HepG2 (cell line): ENCODE data around the gene NET1. TPM values are rescaled to one million over a fixed set of nuclear protein-coding genes. Genes with fewer than 3 reads are reported as not detected.

Source experiments
- ATF5 ChIP-seq: sonication (generic); formaldehyde crosslinking; IDR thresholded peaks from 2 replicates; pipeline ENCODE4 v1.4.0; 2020; ENCODE audit warnings: mild to moderate bottlenecking, low read depth, missing genetic modification reagents
- BORCS8-MEF2B ChIP-seq: sonication (generic); formaldehyde crosslinking; IDR thresholded peaks from 2 replicates; pipeline ENCODE4 v1.8.0; 2022; ENCODE audit warnings: mild to moderate bottlenecking, missing genetic modification reagents
- CREM ChIP-seq, 2 experiments: sonication (generic) in 1 of 2; formaldehyde crosslinking in 1 of 2; IDR thresholded peaks; 2 replicates each; pipeline versions ENCODE4 v1.4.0 to v1.6.1; 2016 to 2020; ENCODE audit warnings: antibody characterized with exemption in 1 of 2, mild to moderate bottlenecking in 1 of 2, missing genetic modification reagents in 1 of 2
- ETS1 ChIP-seq: sonication (generic); formaldehyde crosslinking; IDR thresholded peaks from 2 replicates; pipeline ENCODE4 v1.4.0; 2020; ENCODE audit warnings: missing genetic modification reagents
- ISL2 ChIP-seq: sonication (generic); formaldehyde crosslinking; IDR thresholded peaks from 2 replicates; pipeline ENCODE4 v1.5.0; 2020; ENCODE audit warnings: missing genetic modification reagents
- KDM4B ChIP-seq: sonication (generic); formaldehyde crosslinking; IDR thresholded peaks from 2 replicates; pipeline ENCODE4 v1.4.0; 2020; ENCODE audit warnings: missing genetic modification reagents
- KLF11 ChIP-seq: IDR thresholded peaks from 2 replicates; pipeline ENCODE4 v1.6.1; 2016; ENCODE audit warnings: missing compliant biosample characterization
- MLXIP ChIP-seq: sonication (generic); formaldehyde crosslinking; IDR thresholded peaks from 2 replicates; pipeline ENCODE4 v1.9.0; 2021; ENCODE audit warnings: missing genetic modification reagents, borderline replicate concordance
- MYNN ChIP-seq: sonication (generic); formaldehyde crosslinking; IDR thresholded peaks from 2 replicates; pipeline ENCODE4 v1.4.0; 2020; ENCODE audit warnings: mild to moderate bottlenecking, low read depth, missing genetic modification reagents
- PATZ1 ChIP-seq: sonication (generic); formaldehyde crosslinking; IDR thresholded peaks from 2 replicates; pipeline ENCODE4 v1.4.0; 2020; ENCODE audit warnings: missing genetic modification reagents
- POGK ChIP-seq: sonication (generic); formaldehyde crosslinking; conservative IDR thresholded peaks from 2 replicates; pipeline ENCODE4 v1.8.0; 2022; ENCODE audit warnings: mild to moderate bottlenecking, moderate library complexity, missing genetic modification reagents
- SP140L ChIP-seq: sonication (generic); formaldehyde crosslinking; IDR thresholded peaks from 2 replicates; pipeline ENCODE4 v1.4.0; 2020; ENCODE audit warnings: missing genetic modification reagents, borderline replicate concordance
- SP4 ChIP-seq: sonication (generic); formaldehyde crosslinking; IDR thresholded peaks from 2 replicates; pipeline ENCODE4 v1.8.1; 2023; ENCODE audit warnings: mild to moderate bottlenecking, missing genetic modification reagents
- U2AF1 ChIP-seq: fragments of 200-400 bp; formaldehyde crosslinking; optimal IDR thresholded peaks from 2 replicates; pipeline ENCODE3; 2017; ENCODE audit warnings: mild to moderate bottlenecking, low read depth, low read length
- ZBTB1 ChIP-seq: sonication (generic); formaldehyde crosslinking; IDR thresholded peaks from 2 replicates; pipeline ENCODE4 v1.4.0; 2020; ENCODE audit warnings: missing genetic modification reagents, borderline replicate concordance
- ZMYM3 ChIP-seq: sonication (generic); formaldehyde crosslinking; IDR thresholded peaks from 2 replicates; pipeline ENCODE4 v1.5.1; 2020; ENCODE audit warnings: mild to moderate bottlenecking, missing genetic modification reagents
- ZMYM4 ChIP-seq: sonication (generic); formaldehyde crosslinking; IDR thresholded peaks from 2 replicates; pipeline ENCODE4 v1.8.1; 2023; ENCODE audit warnings: mild to moderate bottlenecking, missing genetic modification reagents
- ZNF552 ChIP-seq: sonication (generic); formaldehyde crosslinking; IDR thresholded peaks from 2 replicates; pipeline ENCODE4 v1.9.0; 2022; ENCODE audit warnings: missing genetic modification reagents, mild to moderate bottlenecking, borderline replicate concordance
- ZNF615 ChIP-seq: sonication (generic); formaldehyde crosslinking; IDR thresholded peaks from 2 replicates; pipeline ENCODE4 v1.5.0; 2020; ENCODE audit warnings: mild to moderate bottlenecking, missing genetic modification reagents, borderline replicate concordance
- ZNF790 ChIP-seq: sonication (generic); formaldehyde crosslinking; IDR thresholded peaks from 2 replicates; pipeline ENCODE4 v1.8.0; 2022; ENCODE audit warnings: missing genetic modification reagents, mild to moderate bottlenecking, borderline replicate concordance
- ZSCAN29 ChIP-seq: sonication (generic); formaldehyde crosslinking; conservative IDR thresholded peaks from 2 replicates; pipeline ENCODE4 v1.4.0; 2020; ENCODE audit warnings: mild to moderate bottlenecking, missing genetic modification reagents
- polyA plus RNA-seq, 8 experiments: library from polyadenylated mRNA; depleted of rRNA in 3 of 8; stranded (reverse) in 7 of 8; unstranded in 1 of 8; fragments of >200 nt; fragmentation: Illumina TruSeq in 4 of 8; extraction: Trizol in 4 of 8; gene quantifications; 2 replicates each; pipeline versions ENCODE4 v1.2.1 to v1.2.3, GENCODE V29; 2011 to 2016; ENCODE audit warnings: low read depth in 4 of 8, missing spikeins in 1 of 8, mixed read lengths in 1 of 8; ENCODE audit not compliant: insufficient read depth in 1 of 8
- total RNA-seq, 5 experiments: library from RNA; depleted of rRNA; stranded (reverse); fragments of >200 nt; fragmentation: Illumina TruSeq; extraction: Trizol; gene quantifications; 2 replicates each; pipeline ENCODE4 v1.2.3, GENCODE V29; 2016; ENCODE audit warnings: low read depth in 1 of 5

NET1 gene
- total and polyA plus RNA-seq, 2 of the 13 experiments (the other 11 are each of a cell fraction or from before 2014, with no cell fraction given), result 48.1 to 65.8 TPM

GRCh38 chr10:5412277-5412941, at the start of gene NET1 (continued):
- TF ChIP-seq MLXIP (CRISPR knock-in tag) (no peak), ISL2 (CRISPR knock-in tag) (no peak), KLF11 (CRISPR knock-in tag) (no peak), ZNF552 (CRISPR knock-in tag) (no peak), ZNF615 (CRISPR knock-in tag) (no peak), KDM4B (no peak), POGK (peak; percentile 67; the same call in 1 of the 2 replicates), ETS1 (no peak), ZMYM3 (CRISPR knock-in tag) (no peak), SP140L (no peak), ZNF790 (no peak), ZMYM4 (CRISPR knock-in tag) (peak; percentile 50; the same call in 1 of the 2 replicates), BORCS8-MEF2B (CRISPR knock-in tag) (peak; percentile 44; the same call in 1 of the 2 replicates), ZSCAN29 (CRISPR knock-in tag) (0 out of 2 replicates have a peak, but pooled peaks have one; percentile 35), MYNN (CRISPR knock-in tag) (no peak), ZBTB1 (CRISPR knock-in tag) (no peak), PATZ1 (CRISPR knock-in tag) (0 out of 2 replicates have a peak, but pooled peaks have one; percentile 20), U2AF1 (no peak), ATF5 (CRISPR knock-in tag) (no peak), SP4 (CRISPR knock-in tag) (no peak), CREM (IDR thresholded peaks at IDR 0.05) (no peak), CREM (CRISPR knock-in tag; IDR thresholded peaks at IDR 0.05) (no peak)
